GM23338 (cell line): ENCODE results near the gene ATG7. TPM values are rescaled to one million over a fixed set of nuclear protein-coding genes. Genes with fewer than 3 reads are reported as not detected.

Source experiments
- ATAC-seq: fragments of 200-7000 bp; cut with Tn5 transposase; 3 replicates; pipeline ENCODE4 v1.9.1; 2020
- DNase-seq: peaks from one replicate; pipeline ENCODE4 v3.0.0-alpha.2; 2015; ENCODE audit warnings: low spot score
- H2AFZ ChIP-seq: fragments of 200-600 bp; sonication (generic); 2 replicates; pipeline ENCODE4 v1.8.0; 2016; ENCODE audit warnings: antibody characterized with exemption, mild to moderate bottlenecking, moderate library complexity
- H3F3A ChIP-seq: fragments of 200-600 bp; sonication (generic); replicated peaks from 2 replicates; pipeline ENCODE4 v1.8.0; 2017; ENCODE audit warnings: antibody characterized with exemption, mixed run types, low read depth
- H3K27ac ChIP-seq: fragments of 200-600 bp; sonication (generic); 2 replicates; pipeline ENCODE4 v1.6.1; 2016; ENCODE audit warnings: low read depth
- H3K27me3 ChIP-seq: fragments of 200-600 bp; sonication (generic); 2 replicates; pipeline ENCODE4 v1.8.0; 2016; ENCODE audit warnings: mild to moderate bottlenecking, mixed run types, moderate library complexity; ENCODE audit not compliant: insufficient read depth
- H3K36me3 ChIP-seq: fragments of 200-600 bp; sonication (generic); 2 replicates; pipeline ENCODE4 v1.8.0; 2016; ENCODE audit warnings: mild to moderate bottlenecking; ENCODE audit not compliant: insufficient read depth
- H3K4me1 ChIP-seq: fragments of 200-600 bp; sonication (generic); 2 replicates; pipeline ENCODE4 v1.8.0; 2016; ENCODE audit warnings: mild to moderate bottlenecking, moderate library complexity; ENCODE audit not compliant: insufficient read depth
- H3K4me2 ChIP-seq: fragments of 200-600 bp; sonication (generic); 2 replicates; pipeline ENCODE4 v1.7.1; 2017; ENCODE audit warnings: mixed run types
- H3K4me3 ChIP-seq: fragments of 200-600 bp; sonication (generic); 2 replicates; pipeline ENCODE4 v1.6.1; 2016; ENCODE audit warnings: mixed run types
- H3K79me2 ChIP-seq: fragments of 200-600 bp; sonication (generic); replicated peaks from 2 replicates; pipeline ENCODE4 v1.8.0; 2017; ENCODE audit warnings: mild to moderate bottlenecking; ENCODE audit not compliant: insufficient read depth
- H3K9me2 ChIP-seq: fragments of 200-600 bp; sonication (generic); 2 replicates; pipeline ENCODE4 v1.8.0; 2017; ENCODE audit not compliant: insufficient read depth
- H4K20me1 ChIP-seq: fragments of 200-600 bp; sonication (generic); replicated peaks from 2 replicates; pipeline ENCODE4 v1.8.0; 2017; ENCODE audit warnings: mild to moderate bottlenecking; ENCODE audit not compliant: insufficient read depth
- H3K27ac Mint-ChIP-seq: 2 replicates; pipeline ENCODE4 v1.8.0; 2020; ENCODE audit warnings: inconsistent platforms, mild to moderate bottlenecking, moderate library complexity, mixed read lengths
- H3K27me3 Mint-ChIP-seq: 3 replicates; pipeline ENCODE4 v1.8.0; 2022; ENCODE audit warnings: low read depth, mild to moderate bottlenecking, moderate library complexity, mixed read lengths, inconsistent platforms; ENCODE audit not compliant: insufficient read depth, poor library complexity
- H3K36me3 Mint-ChIP-seq: 3 replicates; pipeline ENCODE4 v1.8.0; 2021; ENCODE audit warnings: low read depth, mild to moderate bottlenecking, inconsistent platforms, moderate library complexity, mixed read lengths
- H3K4me1 Mint-ChIP-seq: 3 replicates; pipeline ENCODE4 v1.8.0; 2020; ENCODE audit warnings: mild to moderate bottlenecking, inconsistent platforms, mixed read lengths
- H3K4me3 Mint-ChIP-seq: 3 replicates; pipeline ENCODE4 v1.8.0; 2021; ENCODE audit warnings: moderate library complexity, mild to moderate bottlenecking, inconsistent platforms, mixed read lengths
- H3K9me3 Mint-ChIP-seq: 3 replicates; pipeline ENCODE4 v1.8.0; 2020; ENCODE audit warnings: moderate library complexity, mild to moderate bottlenecking, inconsistent platforms, mixed read lengths
- EZH2phosphoT487 ChIP-seq: fragments of 200-600 bp; sonication (generic); IDR thresholded peaks from one replicate; pipeline ENCODE4 v1.8.1; 2018; ENCODE audit warnings: antibody characterized with exemption; ENCODE audit not compliant: unreplicated experiment
- NANOG ChIP-seq: IDR thresholded peaks from 2 replicates; pipeline ENCODE4 v1.6.1; 2016; ENCODE audit warnings: antibody characterized with exemption, borderline replicate concordance
- polyA plus RNA-seq: library from polyadenylated mRNA; unstranded; fragments of >200 nt; fragmentation: Nextera tagmentation; extraction: Ambion mirVana; gene quantifications from 2 replicates; pipeline ENCODE4 v1.2.1, GENCODE V29; 2016
- total RNA-seq: library from RNA; depleted of rRNA; stranded (reverse); fragments of >200 nt; shearing (Covaris generic); gene quantifications from 2 replicates; pipeline ENCODE4 v1.2.3, GENCODE V29; 2014
- TF ChIP-seq, protein P1 (sequence below): fragments of 250-450 bp; sonication (Bioruptor Pico); IDR thresholded peaks from 2 replicates; pipeline ENCODE4 v1.5.0; 2020; ENCODE audit warnings: mild to moderate bottlenecking, moderate library complexity

Gene ATG7
- total and polyA plus RNA-seq, 2 experiments from 2014 or later: 16.2 to 36.7 TPM

DNA sequence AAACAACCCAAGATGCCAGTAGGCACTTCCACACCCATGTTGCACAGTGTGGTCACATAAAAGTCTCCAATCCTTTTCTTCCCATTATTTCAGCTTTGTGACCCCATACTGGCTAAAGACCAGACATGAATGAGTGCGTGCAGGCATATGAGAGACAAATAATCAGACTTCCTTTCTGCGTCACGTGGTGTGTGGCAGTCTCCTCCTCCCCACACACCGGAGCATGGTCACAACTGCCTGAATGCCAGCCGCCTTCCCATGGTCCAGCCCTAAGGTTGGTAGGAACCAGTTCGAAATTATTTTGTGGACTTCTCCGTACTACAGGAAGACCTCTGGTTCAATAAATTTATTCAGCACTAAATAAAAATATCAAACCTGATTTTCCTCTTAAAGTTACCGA lies 306.0 kb downstream of the ATG7 start (continued):
- TF ChIP-seq, protein P1, sequence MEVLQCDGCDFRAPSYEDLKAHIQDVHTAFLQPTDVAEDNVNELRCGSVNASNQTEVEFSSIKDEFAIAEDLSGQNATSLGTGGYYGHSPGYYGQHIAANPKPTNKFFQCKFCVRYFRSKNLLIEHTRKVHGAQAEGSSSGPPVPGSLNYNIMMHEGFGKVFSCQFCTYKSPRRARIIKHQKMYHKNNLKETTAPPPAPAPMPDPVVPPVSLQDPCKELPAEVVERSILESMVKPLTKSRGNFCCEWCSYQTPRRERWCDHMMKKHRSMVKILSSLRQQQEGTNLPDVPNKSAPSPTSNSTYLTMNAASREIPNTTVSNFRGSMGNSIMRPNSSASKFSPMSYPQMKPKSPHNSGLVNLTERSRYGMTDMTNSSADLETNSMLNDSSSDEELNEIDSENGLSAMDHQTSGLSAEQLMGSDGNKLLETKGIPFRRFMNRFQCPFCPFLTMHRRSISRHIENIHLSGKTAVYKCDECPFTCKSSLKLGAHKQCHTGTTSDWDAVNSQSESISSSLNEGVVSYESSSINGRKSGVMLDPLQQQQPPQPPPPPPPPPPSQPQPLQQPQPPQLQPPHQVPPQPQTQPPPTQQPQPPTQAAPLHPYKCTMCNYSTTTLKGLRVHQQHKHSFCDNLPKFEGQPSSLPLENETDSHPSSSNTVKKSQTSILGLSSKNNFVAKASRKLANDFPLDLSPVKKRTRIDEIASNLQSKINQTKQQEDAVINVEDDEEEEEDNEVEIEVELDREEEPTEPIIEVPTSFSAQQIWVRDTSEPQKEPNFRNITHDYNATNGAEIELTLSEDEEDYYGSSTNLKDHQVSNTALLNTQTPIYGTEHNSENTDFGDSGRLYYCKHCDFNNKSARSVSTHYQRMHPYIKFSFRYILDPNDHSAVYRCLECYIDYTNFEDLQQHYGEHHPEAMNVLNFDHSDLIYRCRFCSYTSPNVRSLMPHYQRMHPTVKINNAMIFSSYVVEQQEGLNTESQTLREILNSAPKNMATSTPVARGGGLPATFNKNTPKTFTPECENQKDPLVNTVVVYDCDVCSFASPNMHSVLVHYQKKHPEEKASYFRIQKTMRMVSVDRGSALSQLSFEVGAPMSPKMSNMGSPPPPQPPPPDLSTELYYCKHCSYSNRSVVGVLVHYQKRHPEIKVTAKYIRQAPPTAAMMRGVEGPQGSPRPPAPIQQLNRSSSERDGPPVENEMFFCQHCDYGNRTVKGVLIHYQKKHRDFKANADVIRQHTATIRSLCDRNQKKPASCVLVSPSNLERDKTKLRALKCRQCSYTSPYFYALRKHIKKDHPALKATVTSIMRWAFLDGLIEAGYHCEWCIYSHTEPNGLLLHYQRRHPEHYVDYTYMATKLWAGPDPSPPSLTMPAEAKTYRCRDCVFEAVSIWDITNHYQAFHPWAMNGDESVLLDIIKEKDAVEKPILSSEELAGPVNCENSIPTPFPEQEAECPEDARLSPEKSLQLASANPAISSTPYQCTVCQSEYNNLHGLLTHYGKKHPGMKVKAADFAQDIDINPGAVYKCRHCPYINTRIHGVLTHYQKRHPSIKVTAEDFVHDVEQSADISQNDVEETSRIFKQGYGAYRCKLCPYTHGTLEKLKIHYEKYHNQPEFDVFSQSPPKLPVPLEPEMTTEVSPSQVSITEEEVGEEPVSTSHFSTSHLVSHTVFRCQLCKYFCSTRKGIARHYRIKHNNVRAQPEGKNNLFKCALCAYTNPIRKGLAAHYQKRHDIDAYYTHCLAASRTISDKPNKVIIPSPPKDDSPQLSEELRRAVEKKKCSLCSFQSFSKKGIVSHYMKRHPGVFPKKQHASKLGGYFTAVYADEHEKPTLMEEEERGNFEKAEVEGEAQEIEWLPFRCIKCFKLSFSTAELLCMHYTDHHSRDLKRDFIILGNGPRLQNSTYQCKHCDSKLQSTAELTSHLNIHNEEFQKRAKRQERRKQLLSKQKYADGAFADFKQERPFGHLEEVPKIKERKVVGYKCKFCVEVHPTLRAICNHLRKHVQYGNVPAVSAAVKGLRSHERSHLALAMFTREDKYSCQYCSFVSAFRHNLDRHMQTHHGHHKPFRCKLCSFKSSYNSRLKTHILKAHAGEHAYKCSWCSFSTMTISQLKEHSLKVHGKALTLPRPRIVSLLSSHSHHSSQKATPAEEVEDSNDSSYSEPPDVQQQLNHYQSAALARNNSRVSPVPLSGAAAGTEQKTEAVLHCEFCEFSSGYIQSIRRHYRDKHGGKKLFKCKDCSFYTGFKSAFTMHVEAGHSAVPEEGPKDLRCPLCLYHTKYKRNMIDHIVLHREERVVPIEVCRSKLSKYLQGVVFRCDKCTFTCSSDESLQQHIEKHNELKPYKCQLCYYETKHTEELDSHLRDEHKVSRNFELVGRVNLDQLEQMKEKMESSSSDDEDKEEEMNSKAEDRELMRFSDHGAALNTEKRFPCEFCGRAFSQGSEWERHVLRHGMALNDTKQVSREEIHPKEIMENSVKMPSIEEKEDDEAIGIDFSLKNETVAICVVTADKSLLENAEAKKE (CRISPR knock-in tag): no peak
- no peak for TF ChIP-seq NANOG

- H3K27me3 ChIP-seq: no peaks in the 10 kb centered on the region
- H3K4me1 Mint-ChIP-seq: peaks cover 47% of the 10 kb centered on the region
- no peaks in the 10 kb centered on the region; the same call in 2 of the 3 replicates for H3K9me3 Mint-ChIP-seq
- H3K36me3 ChIP-seq: no peaks in the 10 kb centered on the region
- ATAC-seq (no peak), DNase-seq (no peak)
- no peak overlapping the region for H3K27ac ChIP-seq
- peaks cover 3% of the 10 kb centered on the region for H3K27me3 Mint-ChIP-seq
- TF ChIP-seq EZH2phosphoT487 (no peak), NANOG (no peak)
- TF ChIP-seq, protein P1 (CRISPR knock-in tag): no peak
- H3K27ac Mint-ChIP-seq: no peak overlapping the region
- 0 out of 2 replicates have a peak, but pooled peaks cover 3% of the 10 kb centered on the region for H3F3A ChIP-seq
- peaks cover 30% of the 10 kb centered on the region for H3K4me1 ChIP-seq
- H3K4me3 ChIP-seq: no peak overlapping the region
- H3K36me3 Mint-ChIP-seq: peaks cover 9% of the 10 kb centered on the region; the same call in 1 of the 3 replicates
- peaks cover 6% of the 10 kb centered on the region; the same call in 1 of the 2 replicates for H3K9me2 ChIP-seq
- peaks cover 16% of the 10 kb centered on the region; the same call in 1 of the 2 replicates for H4K20me1 ChIP-seq
- no peak overlapping the region for H3K4me2 ChIP-seq
- peaks cover 86% of the 10 kb centered on the region for H3K79me2 ChIP-seq
- H3K4me3 Mint-ChIP-seq: no peak overlapping the region
- no peak overlapping the region for H2AFZ ChIP-seq
These were observed 308.4 kb downstream of the ATG7 start for GRCh38 chr3:11580645-11581044.
